ENCODE data around the gene NMU.

DNA sequence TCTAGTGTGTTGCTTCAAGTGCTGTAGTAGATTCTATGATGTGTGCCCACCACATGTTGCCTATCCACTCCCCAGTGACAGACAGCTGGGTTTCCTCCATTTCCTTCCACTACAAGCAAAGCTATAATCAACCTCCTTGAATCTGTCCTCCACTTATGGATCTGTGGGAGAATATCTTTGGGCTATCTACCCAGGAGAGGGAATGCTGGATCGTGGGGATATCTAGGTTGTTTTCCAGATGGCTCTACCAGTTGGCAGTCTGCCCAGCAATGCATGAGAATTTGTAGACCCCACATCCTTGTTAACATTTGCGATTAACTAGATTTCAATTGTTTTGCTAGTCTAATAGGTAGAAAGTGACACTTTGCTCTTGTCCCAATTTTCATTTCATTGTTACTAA lies 10.3 kb downstream of the NMU start:
- TF ChIP-seq POLR2AphosphoS5 (IDR thresholded peaks at IDR 0.05; ENCODE audit: low read depth, low read length): no peak
- TF ChIP-seq, protein P1, sequence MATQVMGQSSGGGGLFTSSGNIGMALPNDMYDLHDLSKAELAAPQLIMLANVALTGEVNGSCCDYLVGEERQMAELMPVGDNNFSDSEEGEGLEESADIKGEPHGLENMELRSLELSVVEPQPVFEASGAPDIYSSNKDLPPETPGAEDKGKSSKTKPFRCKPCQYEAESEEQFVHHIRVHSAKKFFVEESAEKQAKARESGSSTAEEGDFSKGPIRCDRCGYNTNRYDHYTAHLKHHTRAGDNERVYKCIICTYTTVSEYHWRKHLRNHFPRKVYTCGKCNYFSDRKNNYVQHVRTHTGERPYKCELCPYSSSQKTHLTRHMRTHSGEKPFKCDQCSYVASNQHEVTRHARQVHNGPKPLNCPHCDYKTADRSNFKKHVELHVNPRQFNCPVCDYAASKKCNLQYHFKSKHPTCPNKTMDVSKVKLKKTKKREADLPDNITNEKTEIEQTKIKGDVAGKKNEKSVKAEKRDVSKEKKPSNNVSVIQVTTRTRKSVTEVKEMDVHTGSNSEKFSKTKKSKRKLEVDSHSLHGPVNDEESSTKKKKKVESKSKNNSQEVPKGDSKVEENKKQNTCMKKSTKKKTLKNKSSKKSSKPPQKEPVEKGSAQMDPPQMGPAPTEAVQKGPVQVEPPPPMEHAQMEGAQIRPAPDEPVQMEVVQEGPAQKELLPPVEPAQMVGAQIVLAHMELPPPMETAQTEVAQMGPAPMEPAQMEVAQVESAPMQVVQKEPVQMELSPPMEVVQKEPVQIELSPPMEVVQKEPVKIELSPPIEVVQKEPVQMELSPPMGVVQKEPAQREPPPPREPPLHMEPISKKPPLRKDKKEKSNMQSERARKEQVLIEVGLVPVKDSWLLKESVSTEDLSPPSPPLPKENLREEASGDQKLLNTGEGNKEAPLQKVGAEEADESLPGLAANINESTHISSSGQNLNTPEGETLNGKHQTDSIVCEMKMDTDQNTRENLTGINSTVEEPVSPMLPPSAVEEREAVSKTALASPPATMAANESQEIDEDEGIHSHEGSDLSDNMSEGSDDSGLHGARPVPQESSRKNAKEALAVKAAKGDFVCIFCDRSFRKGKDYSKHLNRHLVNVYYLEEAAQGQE (IDR thresholded peaks at IDR 0.05; ENCODE audit: insufficient read depth in 1 of 2, low read depth in 2 of 2, low read length in 2 of 2): no peak
